Mucosa of stomach (tissue), 1 donor: ENCODE results near the gene QPCTL.
"Not testable (repeated sequence)": the region's sequence is repeated elsewhere in the genome, so short reads cannot be mapped to it uniquely, and the experiment has no call there.

ENCODE experiments used
- H3K27me3 ChIP-seq: one replicate; pipeline ENCODE4 v1.7.0; 2013; ENCODE audit warnings: mild to moderate bottlenecking, low read length; ENCODE audit not compliant: control insufficient read depth, insufficient read depth
- H3K36me3 ChIP-seq: one replicate; pipeline ENCODE4 v1.7.0; 2013; ENCODE audit warnings: low read length; ENCODE audit not compliant: control insufficient read depth, insufficient read depth
- H3K4me1 ChIP-seq: one replicate; pipeline ENCODE4 v1.7.0; 2013; ENCODE audit warnings: mild to moderate bottlenecking, low read length; ENCODE audit not compliant: control insufficient read depth, insufficient read depth
- H3K4me3 ChIP-seq: one replicate; pipeline ENCODE4 v1.7.0; 2013; ENCODE audit warnings: low read length
- H3K9ac ChIP-seq: one replicate; pipeline ENCODE4 v1.7.0; 2013; ENCODE audit warnings: mild to moderate bottlenecking, low read length, moderate library complexity
- H3K9me3 ChIP-seq: one replicate; pipeline ENCODE4 v1.7.0; 2013; ENCODE audit warnings: mild to moderate bottlenecking, low read length, moderate library complexity; ENCODE audit not compliant: control insufficient read depth
- donor health status: Pancreatic carcinoma.

QPCTL gene

GRCh38 chr19:45682117-45682516 lies 10.3 kb upstream of the QPCTL start:
- Histone ChIP-seq H3K9me3 (no peaks in the 10 kb centered on the region), H3K36me3 (peaks cover 1% of the 10 kb centered on the region), H3K9ac (no peak overlapping the region), H3K4me3 (no peak overlapping the region), H3K4me1 (peaks cover 25% of the 10 kb centered on the region), H3K27me3 (peaks cover 9% of the 10 kb centered on the region)

GRCh38 chr19:45682908-45683307 lies 9.6 kb upstream of the QPCTL start:
- Histone ChIP-seq H3K36me3 (peaks cover 9% of the 10 kb centered on the region), H3K9ac (no peak overlapping the region), H3K9me3 (no peaks in the 10 kb centered on the region), H3K4me3 (no peak overlapping the region), H3K4me1 (peaks cover 19% of the 10 kb centered on the region), H3K27me3 (peaks cover 2% of the 10 kb centered on the region)

DNA sequence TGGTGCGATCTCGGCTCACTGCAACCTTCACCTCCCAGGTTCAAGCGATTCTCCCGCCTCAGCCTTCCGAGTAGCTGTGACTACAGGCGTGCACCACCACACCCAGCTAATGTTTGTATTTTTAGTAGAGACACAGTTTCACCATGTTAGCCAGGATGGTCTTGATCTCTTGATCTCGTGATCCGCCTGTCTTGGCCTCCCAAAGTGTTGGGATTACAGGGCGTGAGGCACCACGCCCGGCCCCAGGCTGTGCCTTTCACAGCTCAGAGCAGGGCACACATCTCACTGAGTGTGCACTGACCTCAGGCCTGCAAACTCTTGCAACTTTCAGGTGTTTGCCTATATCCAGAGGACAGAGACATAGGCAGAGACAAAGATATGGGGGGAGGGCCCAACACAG lies 7.4 kb upstream of the QPCTL start:
- Histone ChIP-seq H3K4me1 (peaks cover 16% of the 10 kb centered on the region), H3K36me3 (peaks cover 13% of the 10 kb centered on the region)
- H3K4me3 ChIP-seq, H3K9me3 ChIP-seq, H3K9ac ChIP-seq, H3K27me3 ChIP-seq: not testable (repeated sequence)

DNA sequence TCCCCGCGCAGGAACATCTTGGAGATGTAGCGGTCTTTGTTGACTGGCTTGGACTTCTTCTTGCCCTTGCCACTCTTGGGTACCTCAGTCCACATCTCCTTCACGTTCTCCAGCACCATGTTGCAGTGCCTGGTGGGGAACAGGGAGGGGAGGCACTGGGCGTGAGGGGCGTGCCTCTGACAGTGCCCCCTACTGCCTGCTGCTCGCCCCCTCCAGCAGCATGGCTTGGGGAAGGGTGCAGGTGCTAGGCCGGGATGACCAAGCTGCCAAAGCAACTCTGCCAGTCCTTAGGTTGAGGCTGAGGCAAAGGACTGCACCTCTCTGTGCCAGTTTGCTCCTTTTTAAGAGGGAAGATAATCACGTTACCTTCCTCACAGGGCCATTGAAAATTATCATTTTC lies 4.9 kb upstream of the QPCTL start:
- Histone ChIP-seq H3K9me3 (no peaks in the 10 kb centered on the region), H3K27me3 (no peaks in the 10 kb centered on the region), H3K4me1 (peaks cover 9% of the 10 kb centered on the region), H3K4me3 (no peak overlapping the region), H3K9ac (no peak overlapping the region), H3K36me3 (peaks cover 13% of the 10 kb centered on the region)

DNA sequence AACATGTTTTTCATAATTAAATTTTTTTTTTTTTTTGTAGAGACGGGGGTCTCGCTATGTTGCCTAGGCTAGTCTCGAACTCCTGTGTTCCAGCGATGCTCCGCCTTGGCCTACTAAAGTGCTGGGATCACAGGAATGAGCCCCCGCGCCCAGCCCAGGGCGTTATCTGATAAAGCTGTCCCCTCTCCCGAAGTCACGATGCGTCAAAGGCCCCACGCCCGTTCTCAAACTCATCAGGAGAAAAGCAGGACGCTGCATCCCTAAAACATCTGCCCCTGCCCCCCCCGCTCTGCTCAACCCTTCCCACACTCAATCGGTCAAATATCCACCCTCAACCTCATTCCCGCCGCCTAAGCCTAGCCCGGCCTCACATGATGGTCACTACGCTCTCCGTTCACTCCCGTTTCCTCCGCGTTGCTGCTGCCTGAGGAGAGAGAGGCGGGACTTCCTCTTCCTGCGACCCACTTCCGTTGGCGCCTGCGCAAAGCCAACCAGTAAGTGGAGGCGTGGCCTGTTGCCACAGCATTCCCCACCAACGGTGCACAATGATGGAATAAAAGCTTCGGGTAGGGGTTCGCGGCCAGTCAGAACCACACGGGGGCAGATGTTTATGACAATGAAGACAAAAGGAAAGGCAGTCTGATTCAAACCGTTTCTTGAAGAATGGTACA lies 815 bp upstream of the QPCTL start, which contains the start of gene SNRPD2:
SNRPD2 (minus strand) TSS at position 438 of the 671 bp plus-strand sequence; CDS start at position 373, 65 bp downstream.
- peak within 1 kb of the TSS; percentile 48 for H3K4me3 ChIP-seq
- H3K9me3 ChIP-seq: no peaks in the 10 kb centered on the region
- H3K36me3 ChIP-seq: peaks cover 13% of the 10 kb centered on the region
- H3K4me1 ChIP-seq: peaks cover 13% of the 10 kb centered on the region
- H3K27me3 ChIP-seq: no peaks in the 10 kb centered on the region
- H3K9ac ChIP-seq: peak within 1 kb of the TSS; percentile 76

DNA sequence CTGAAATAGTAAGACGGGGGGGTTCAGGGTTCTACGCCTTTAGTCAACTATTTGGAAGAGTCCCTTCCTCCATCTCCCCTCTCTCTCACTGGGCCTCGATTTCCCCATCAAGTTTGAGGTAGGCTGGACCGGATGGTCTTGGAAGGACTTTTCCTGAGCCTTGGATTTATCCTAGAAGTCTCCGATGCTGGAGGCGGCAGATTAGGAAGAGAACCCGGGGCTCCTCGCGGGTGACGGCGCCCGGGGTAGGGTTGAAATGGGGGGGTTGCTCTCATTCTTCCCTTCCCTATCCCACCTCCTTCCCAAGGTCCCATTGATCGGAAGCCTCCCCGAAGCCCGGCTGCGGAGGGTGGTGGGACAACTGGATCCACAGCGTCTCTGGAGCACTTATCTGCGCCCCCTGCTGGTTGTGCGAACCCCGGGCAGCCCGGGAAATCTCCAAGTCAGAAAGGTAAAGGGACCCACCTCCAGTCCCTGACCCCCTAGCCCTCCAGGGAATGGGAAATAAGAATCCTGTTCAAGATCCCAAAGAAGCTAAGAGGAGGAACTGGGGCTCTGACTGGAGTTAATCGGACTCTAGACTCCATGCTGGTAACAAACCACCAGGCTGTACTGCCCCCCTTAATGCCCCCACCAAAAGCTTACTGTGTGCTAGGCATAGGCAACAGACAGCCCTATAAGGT lies 781 bp downstream of the QPCTL start:
- H3K4me1 ChIP-seq: peaks cover 13% of the 10 kb centered on the region
- H3K9ac ChIP-seq: peak overlapping the region; percentile 76
- H3K36me3 ChIP-seq: peaks cover under 1% of the 10 kb centered on the region
- no peaks in the 10 kb centered on the region for H3K27me3 ChIP-seq
- no peaks in the 10 kb centered on the region for H3K9me3 ChIP-seq
- H3K4me3 ChIP-seq: peak overlapping the region; percentile 48

- Histone ChIP-seq H3K36me3 (no peaks in the 10 kb centered on the region), H3K4me1 (no peaks in the 10 kb centered on the region), H3K9ac (no peak overlapping the region), H3K4me3 (no peak overlapping the region), H3K27me3 (no peaks in the 10 kb centered on the region), H3K9me3 (no peaks in the 10 kb centered on the region)
Measured at GRCh38 chr19:45701676-45702075, 9.2 kb downstream of the QPCTL start.

DNA sequence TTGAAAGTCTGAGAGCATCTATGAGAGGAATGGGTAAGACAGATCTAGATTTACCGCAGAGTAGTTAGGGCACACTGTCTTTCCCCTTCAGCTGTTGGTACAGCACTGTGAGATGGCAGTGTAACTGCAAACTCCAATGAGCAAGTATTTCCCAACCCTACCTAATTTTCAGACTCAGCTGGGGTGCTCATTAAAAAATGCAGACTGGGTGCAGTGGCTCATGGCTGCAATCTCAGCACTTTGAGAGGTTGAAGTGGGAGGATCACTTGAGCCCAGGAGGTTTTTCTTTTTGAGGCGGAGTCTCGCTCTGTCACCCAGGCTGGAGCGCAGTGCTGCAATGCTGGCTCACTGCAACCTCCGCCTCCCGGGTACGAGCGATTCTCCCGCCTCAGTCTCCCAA lies 12.6 kb downstream of the QPCTL start:
- Histone ChIP-seq H3K36me3 (no peaks in the 10 kb centered on the region), H3K9me3 (no peaks in the 10 kb centered on the region), H3K4me1 (no peaks in the 10 kb centered on the region), H3K27me3 (no peaks in the 10 kb centered on the region), H3K4me3 (no peak overlapping the region), H3K9ac (no peak overlapping the region)

DNA sequence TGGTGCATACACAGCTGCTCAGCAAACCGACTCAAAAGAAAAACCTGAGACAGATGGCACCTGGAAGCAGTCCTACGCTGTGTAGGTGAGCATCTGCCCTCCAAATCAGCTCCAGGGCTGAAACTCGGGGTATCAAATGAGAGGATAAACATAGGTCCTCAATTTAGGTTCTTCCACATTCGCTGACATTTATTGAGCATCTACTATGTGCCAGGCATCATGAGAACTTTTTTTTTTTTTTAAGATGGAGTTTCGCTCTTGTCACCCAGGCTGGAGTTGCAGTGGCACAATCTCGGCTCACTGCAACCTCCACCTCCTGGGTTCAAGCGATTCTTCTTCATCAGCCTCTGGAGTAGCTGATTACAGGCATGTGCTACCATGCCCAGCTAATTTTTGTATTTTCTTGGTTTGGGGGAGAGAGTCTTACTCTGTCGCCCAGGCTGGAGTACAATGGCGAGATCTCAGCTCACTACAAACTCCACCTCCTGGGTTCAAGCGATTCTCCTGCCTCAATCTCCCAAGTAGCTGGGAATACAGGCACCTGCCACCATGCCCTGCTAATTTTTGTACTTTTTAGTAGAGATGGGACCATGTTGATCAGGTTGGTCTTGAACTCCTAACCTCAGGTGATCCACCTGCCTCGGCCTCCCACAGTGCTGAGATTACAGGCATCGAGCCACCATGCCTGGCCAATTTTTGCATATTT lies 13.4 kb downstream of the QPCTL start:
- Histone ChIP-seq H3K27me3 (no peaks in the 10 kb centered on the region), H3K4me3 (no peak overlapping the region), H3K36me3 (no peaks in the 10 kb centered on the region), H3K9ac (no peak overlapping the region), H3K4me1 (no peaks in the 10 kb centered on the region), H3K9me3 (no peaks in the 10 kb centered on the region)

DNA sequence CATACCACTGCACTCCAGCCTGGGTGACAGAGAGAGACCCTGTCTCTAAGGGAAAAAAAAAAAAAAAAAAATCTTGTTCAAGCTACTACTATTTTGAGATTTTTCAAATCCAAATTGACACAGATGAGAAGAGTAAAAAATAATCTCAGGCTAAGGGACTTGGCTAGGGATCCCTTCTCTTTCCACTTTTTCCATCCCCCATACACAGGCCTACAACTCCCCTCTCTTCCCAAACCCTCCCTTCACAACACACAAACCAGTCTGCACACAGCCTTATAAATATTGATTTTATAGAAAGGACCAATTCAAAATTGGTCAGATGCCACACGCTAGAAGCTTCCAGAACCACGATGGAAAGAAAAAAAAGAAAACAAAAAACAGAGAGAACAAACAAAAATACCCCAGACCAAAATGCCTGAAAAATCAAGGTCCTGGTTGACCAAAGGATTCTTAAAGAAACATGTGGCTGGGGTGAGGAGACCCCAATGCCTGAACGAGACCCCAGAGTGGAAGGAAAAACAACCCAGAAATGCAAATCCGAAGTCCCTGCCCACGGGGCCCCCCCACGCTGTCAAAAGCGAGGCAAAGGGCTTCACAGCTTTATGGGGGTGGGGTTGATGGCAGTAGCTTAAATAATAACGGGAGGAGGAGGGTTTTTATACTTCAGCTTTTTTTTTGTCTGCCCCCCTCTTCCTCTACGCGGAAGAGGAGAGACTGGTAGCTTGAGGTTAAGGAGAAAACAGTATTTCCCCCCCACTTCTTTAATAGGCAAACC lies 18.1 kb downstream of the QPCTL start:
- H3K36me3 ChIP-seq: no peaks in the 10 kb centered on the region
- H3K9ac ChIP-seq: no peak overlapping the region
- H3K27me3 ChIP-seq: no peaks in the 10 kb centered on the region
- H3K4me3 ChIP-seq: no peak overlapping the region
- no peaks in the 10 kb centered on the region for H3K4me1 ChIP-seq
- H3K9me3 ChIP-seq: no peaks in the 10 kb centered on the region

- Histone ChIP-seq H3K4me3 (no peak overlapping the region), H3K4me1 (peaks cover 6% of the 10 kb centered on the region), H3K9ac (no peak overlapping the region), H3K27me3 (no peaks in the 10 kb centered on the region), H3K9me3 (no peaks in the 10 kb centered on the region), H3K36me3 (no peaks in the 10 kb centered on the region)
Measured at GRCh38 chr19:45711851-45712698, 19.6 kb downstream of the QPCTL start.
